Fibroblast of skin of right quadriceps (primary cell): ENCODE measurements around the gene PKD1.

Experiments
- DNase-seq: peaks from one replicate; pipeline ENCODE4 v3.0.0-alpha.2; 2013

Gene PKD1

GRCh38 chr16:2070576-2071453 lies 64.9 kb downstream of the PKD1 start:
- DNase-seq: no peak

GRCh38 chr16:2066139-2066538 lies 69.6 kb downstream of the PKD1 start:
- no peak for DNase-seq

- DNase-seq: no peak
These were observed 71.2 kb downstream of the PKD1 start for GRCh38 chr16:2064368-2064945.

- DNase-seq: no peak
These were observed 71.8 kb downstream of the PKD1 start for GRCh38 chr16:2063861-2064260.

- no peak for DNase-seq
These were observed 72.9 kb downstream of the PKD1 start for GRCh38 chr16:2062801-2063200.

GRCh38 chr16:2061526-2061925 lies 74.2 kb downstream of the PKD1 start:
- no peak for DNase-seq

GRCh38 chr16:2061023-2061422 lies 74.7 kb downstream of the PKD1 start:
- DNase-seq: no peak

- DNase-seq: no peak
These were observed 75.4 kb downstream of the PKD1 start for GRCh38 chr16:2060346-2060745.

GRCh38 chr16:2058872-2059271 lies 76.8 kb downstream of the PKD1 start:
- no peak for DNase-seq

GRCh38 chr16:2058420-2058819 lies 77.3 kb downstream of the PKD1 start:
- DNase-seq: no peak

- no peak for DNase-seq
These were observed 78.3 kb downstream of the PKD1 start for GRCh38 chr16:2057438-2057837.

GRCh38 chr16:2056681-2057407 lies 78.9 kb downstream of the PKD1 start:
- no peak for DNase-seq

GRCh38 chr16:2056077-2056476 lies 79.6 kb downstream of the PKD1 start:
- no peak for DNase-seq

GRCh38 chr16:2054543-2055245 lies 81.0 kb downstream of the PKD1 start:
- no peak for DNase-seq

- DNase-seq: no peak
These were observed 81.8 kb downstream of the PKD1 start for GRCh38 chr16:2053897-2054296.

- DNase-seq: no peak
These were observed 82.5 kb downstream of the PKD1 start for GRCh38 chr16:2053211-2053610.

- no peak for DNase-seq
These were observed 87.6 kb downstream of the PKD1 start for GRCh38 chr16:2048116-2048543.

- peak; percentile 92 for DNase-seq
These were observed 88.2 kb downstream of the PKD1 start, which contains the start of the genes NTHL1 and TSC2 for GRCh38 chr16:2047330-2048115. TSS of gene NTHL1 (minus strand) at chr16:2047834. CDS start at chr16:2047823, 11 bp downstream. TSS of gene TSC2 (plus strand) at chr16:2047985. CDS start at chr16:2048616, 631 bp downstream.

- DNase-seq: no peak
These were observed 88.8 kb downstream of the PKD1 start for GRCh38 chr16:2046893-2047329.

GRCh38 chr16:2045965-2046892 lies 89.5 kb downstream of the PKD1 start:
- no peak for DNase-seq

- DNase-seq: no peak
These were observed 91.2 kb downstream of the PKD1 start for GRCh38 chr16:2044541-2044940.
